HG03135 (cell line): ENCODE results near the gene PEAK3.

ENCODE experiments used
- ATAC-seq: cut with Tn5 transposase; IDR thresholded peaks from one replicate; pipeline ENCODE4 v1.9.1; 2021; ENCODE audit warnings: mild to moderate bottlenecking, moderate library complexity; ENCODE audit not compliant: unreplicated experiment

The PEAK3 gene

DNA sequence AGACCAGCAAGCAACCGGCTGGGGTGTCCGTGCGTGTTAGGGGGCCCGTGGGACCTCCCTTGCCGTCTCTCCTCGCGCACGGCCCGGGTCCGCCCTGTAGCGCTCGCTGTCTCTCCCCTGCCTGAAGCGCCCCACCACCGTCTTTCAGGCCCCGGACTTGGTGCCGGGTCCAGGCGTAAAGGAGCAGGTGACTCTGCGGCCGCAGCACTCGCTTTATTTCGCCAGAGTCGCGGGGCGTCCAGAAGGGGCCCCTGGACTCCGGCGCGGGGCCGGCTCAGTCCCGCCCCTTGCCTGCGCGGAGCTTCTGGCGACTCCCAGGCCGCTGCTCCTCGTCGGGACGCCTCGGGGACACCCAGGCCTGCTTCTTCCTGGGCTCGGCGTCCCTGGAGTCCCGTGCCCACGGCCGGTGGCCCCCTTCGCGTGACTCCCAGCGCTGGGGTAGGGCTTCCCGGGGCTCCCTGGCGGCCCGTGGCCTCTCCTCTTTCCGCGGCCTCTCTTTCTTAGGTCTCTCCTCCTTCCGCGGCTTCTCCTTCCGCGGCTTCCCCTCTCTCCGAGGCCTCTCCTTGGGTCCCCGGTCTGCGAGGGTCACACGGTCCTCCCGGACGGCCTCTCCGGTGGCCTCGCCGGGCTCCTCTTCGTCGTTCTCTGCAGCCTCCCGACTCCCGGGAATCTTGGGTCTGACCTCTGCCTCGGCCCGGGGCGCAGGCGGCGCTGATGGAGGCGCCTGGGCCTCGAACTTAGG lies 29.7 kb downstream of the PEAK3 start:
- ATAC-seq: no peak

DNA sequence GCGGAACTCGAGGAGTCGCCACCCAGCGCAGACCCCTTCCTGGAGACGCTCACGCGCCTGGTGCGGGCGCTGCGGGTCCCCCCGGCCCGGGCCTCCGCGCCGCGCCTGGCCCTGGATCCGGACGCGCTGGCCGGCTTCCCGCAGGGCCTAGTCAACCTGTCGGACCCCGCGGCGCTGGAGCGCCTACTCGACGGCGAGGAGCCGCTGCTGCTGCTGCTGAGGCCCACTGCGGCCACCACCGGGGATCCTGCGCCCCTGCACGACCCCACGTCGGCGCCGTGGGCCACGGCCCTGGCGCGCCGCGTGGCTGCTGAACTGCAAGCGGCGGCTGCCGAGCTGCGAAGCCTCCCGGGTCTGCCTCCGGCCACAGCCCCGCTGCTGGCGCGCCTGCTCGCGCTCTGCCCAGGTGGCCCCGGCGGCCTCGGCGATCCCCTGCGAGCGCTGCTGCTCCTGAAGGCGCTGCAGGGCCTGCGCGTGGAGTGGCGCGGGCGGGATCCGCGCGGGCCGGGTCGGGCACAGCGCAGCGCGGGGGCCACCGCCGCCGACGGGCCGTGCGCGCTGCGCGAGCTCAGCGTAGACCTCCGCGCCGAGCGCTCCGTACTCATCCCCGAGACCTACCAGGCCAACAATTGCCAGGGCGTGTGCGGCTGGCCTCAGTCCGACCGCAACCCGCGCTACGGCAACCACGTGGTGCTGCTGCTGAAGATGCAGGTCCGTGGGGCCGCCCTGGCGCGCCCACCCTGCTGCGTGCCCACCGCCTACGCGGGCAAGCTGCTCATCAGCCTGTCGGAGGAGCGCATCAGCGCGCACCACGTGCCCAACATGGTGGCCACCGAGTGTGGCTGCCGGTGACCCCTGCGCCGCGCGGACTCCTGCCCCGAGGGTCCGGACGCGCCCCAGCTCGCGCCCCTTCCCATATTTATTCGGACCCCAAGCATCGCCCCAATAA lies 30.6 kb downstream of the PEAK3 start:
- ATAC-seq: no peak

DNA sequence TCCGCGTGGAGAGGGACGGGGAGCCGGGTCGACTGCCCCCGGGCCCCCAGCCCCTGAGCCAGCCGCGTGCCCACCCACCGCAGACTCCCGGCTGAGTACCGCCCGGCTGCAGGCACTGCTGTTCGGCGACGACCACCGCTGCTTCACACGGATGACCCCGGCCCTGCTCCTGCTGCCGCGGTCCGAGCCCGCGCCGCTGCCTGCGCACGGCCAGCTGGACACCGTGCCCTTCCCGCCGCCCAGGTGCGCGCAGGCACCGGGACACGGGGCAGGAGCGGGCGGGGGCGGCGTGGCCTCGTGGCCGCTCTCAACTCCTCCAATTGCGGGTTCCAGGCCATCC lies 31.2 kb downstream of the PEAK3 start:
- ATAC-seq: no peak

DNA sequence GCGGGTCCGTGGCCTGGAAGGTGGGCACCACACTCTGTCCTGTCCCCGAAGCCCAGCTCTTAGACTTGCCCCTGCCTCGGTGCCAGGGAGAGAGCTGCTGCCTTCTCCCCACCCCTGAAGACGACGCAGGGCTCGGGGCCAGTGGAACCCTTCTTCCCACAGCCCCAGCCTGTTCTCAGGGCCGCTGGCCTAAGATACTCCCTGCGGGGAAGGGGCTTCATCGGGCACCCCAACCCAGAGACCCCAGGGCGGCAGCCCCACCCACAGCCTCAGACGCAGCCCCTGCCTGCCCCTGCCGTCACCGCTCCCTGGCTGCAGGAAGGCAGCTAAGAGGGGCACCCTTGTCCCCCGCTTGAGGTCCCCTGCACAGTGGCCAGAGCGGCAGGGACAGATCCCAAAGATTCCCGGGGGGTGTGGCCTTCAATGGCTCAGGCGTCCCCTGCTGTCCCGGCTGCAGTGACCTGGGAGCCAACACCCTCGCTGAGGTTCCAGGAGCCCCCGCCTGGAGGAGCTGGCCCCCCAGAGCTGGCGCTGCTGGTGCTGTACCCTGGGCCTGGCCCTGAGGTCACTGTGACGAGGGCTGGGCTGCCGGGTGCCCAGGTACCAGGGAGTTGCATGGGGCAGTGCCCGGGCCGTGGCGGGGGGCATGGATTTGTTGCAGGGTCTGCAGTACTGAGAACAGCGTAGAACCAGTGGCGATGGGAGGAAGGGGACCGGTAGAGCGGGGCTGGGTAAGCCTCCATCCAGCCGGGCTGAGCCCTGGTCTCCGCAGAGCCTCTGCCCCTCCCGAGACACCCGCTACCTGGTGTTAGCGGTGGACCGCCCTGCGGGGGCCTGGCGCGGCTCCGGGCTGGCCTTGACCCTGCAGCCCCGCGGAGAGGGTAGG lies 31.9 kb downstream of the PEAK3 start:
- no peak for ATAC-seq

DNA sequence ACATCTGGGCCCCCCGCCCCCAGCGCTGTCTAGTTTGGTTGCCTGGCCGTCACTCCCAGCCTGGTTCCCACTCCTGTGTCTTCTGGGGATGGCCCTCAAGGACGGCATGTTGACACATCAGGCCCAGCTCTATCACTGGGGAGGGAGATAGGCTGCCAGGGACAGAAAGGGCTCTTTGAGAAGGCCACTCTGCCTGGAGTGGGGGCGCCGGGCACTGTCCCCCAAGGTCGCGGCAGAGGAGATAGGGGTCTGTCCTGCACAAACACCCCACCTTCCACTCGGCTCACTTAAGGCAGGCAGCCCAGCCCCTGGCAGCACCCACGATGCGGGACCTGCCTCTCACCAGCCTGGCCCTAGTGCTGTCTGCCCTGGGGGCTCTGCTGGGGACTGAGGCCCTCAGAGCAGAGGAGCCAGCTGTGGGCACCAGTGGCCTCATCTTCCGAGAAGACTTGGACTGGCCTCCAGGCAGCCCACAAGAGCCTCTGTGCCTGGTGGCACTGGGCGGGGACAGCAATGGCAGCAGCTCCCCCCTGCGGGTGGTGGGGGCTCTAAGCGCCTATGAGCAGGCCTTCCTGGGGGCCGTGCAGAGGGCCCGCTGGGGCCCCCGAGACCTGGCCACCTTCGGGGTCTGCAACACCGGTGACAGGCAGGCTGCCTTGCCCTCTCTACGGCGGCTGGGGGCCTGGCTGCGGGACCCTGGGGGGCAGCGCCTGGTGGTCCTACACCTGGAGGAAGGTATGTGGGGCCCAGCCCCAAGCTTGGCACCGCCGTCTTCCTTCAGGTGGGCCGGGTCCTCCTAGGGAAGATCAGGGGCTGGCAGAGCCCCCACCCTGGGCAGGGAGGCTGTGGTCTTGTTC lies 32.7 kb downstream of the PEAK3 start, which contains the start of gene AMH:
AMH (plus strand) TSS at position 314 of the 857 bp plus-strand sequence; CDS start at position 324, 10 bp downstream.
- ATAC-seq: no peak

DNA sequence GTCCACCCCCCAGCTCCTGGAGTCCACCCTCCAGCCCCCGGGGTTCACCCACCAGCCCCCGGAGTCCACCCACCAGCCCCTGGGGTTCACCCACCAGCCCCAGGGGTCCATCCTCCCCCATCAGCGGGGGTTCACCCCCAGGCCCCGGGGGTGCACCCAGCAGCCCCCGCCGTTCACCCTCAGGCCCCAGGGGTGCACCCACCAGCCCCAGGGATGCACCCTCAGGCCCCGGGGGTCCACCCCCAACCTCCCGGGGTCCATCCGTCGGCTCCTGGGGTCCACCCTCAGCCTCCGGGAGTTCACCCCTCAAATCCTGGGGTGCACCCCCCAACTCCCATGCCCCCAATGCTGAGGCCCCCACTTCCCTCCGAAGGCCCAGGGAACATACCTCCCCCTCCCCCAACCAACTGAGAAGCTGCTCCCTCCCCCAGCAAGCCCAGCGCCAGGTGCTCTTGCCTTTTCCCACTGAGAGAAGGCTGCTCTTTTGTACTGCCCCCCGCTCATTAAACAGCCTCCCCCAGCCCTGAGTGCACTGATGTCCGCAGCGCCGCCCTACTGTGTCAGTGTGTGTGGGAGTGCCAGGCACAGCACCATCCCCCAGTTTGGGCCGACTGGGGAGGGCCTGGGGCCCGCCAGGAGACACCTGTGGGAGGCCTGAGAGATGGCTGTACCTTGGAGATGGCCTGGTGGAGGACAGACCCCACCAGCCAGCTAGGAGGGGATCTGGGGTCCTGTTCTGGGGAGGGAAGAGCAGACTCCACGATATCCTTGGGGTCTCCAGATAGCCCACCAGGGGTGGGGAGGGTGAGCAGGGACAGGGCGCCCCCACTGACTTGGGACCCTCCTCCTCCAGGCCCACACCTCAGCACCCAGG lies 33.6 kb downstream of the PEAK3 start:
- ATAC-seq: no peak

DNA sequence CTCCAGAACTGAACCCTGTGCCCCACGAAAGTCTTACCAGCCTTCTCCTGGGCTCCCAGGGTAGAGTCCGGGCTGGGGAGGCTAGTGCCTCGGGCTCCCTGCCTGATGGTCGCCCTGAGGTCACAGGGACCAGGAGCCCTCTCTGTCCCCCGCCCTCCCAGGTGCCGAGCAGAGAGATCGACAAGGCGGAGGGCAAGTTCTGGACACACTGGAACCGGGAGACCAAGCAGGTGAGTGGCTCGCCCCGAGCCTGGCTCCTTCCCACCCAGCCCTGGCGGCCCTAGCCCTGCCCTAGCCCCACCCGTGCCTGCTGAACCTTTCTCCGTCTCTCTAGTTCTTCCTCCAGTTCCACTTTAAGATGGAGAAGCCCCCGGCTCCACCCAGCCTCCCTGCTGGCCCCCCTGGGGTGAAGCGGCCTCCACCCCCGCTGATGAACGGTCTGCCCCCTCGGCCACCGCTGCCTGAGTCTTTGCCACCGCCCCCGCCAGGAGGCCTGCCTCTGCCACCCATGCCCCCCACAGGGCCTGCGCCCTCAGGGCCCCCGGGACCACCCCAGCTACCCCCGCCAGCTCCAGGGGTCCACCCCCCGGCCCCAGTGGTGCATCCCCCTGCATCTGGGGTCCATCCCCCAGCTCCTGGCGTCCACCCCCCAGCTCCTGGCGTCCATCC lies 34.4 kb downstream of the PEAK3 start:
- no peak for ATAC-seq

DNA sequence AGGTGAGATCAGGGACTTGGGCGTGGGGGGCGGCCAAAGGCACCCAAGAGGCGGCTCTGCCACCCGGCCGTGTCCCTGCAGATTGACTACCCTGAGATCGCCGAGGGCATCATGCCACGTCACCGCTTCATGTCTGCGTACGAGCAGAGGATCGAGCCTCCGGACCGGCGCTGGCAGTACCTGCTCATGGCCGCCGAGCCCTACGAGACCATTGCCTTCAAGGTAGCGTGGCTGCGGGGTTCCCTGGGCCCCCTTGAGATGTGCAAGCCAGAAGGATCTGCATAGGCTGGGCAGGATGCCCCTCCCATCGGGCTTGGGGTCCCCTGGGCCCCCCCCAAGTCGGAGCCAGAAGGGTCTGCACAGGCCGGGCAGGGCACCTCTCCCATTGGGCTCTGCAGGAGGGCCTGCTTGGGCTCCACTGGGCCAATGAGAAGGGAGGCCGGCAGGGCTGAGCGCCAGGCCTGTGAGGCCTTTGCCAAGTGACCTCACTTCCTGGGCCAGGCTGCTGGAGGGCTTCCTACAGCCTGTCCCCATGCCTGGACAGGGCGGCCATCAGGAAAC lies 35.1 kb downstream of the PEAK3 start:
- ATAC-seq: no peak

DNA sequence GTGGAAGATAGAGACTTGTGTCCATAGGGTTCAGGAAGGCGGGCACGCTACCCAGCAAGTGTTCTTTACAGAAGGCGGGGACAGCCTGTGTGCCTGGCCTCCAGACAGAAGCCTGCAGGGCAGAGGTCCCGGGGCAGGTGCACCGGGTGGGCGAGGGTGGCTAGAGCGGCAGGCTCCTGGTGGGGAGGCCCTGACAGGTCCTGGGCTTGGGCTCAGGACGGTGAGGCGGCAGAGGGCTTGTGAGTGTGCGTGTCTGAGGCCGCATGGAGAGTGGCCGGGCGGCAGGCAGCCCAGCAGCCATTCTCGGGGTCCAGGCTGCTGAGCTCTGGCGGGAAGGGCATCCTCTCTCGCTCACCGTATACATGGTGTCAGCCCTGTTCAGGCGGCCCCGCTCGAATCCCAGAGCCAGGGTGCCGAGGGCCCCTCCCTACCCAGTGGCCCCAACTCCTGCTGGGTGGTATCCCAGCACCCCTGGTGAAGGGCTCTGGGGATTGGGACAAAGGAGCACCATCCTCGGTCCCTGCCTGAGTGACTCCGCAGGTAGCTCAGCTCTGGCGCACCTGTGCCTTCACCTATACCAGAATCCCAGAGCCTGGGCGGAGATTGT lies 35.9 kb downstream of the PEAK3 start:
- ATAC-seq: no peak

DNA sequence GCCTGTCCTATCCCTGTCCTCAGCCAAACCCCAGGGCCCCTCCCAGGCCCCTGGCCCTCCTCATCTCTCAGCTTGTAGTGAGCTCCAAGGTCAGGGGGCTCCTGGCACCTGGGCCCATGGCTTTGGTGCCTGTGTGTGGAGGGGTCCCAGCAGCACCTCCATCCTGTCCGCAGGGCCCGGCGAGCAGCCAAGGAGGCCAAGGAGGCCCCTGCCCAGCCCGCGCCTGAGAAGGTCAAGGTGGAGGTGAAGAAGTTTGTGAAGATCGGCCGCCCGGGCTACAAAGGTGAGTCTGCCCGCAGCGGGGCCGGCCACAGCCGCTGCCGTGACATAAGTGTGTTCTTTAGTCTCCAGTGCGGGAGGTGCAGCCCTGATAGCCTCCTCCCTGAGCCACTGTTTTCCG lies 36.7 kb downstream of the PEAK3 start:
- ATAC-seq: no peak

DNA sequence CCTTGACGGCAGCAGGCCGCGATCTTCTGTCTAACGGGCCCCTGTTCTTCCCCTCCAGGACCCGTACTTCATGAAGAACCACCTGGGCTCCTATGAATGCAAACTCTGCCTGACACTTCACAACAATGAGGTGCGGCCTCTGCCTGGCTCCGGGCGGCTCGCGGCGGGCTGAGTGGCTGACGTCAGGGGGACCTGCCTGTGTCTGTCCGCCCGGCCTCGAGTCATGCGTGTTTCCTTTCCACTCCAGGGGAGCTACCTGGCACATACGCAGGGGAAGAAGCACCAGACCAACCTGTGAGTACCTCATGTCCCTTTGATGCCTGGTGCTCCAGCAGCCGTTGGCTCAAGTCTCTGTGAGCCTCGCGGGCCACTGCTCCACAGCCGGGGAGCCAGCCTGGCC lies 37.5 kb downstream of the PEAK3 start:
- ATAC-seq: no peak

DNA sequence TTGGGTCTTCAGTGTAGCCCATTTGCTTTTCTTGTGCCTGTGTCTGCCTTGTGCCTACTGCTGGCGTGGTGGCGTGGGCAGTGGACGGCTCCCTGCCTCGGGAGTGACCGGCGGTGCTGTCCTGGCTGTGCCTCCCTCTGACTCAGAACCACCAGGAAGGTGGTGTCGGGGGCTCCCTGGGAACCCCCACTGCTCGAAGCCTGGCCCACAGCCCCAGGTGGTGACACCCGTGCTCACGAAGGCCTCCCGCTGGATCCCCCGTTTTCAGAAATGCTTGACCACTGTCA lies 37.9 kb downstream of the PEAK3 start:
- ATAC-seq: no peak

DNA sequence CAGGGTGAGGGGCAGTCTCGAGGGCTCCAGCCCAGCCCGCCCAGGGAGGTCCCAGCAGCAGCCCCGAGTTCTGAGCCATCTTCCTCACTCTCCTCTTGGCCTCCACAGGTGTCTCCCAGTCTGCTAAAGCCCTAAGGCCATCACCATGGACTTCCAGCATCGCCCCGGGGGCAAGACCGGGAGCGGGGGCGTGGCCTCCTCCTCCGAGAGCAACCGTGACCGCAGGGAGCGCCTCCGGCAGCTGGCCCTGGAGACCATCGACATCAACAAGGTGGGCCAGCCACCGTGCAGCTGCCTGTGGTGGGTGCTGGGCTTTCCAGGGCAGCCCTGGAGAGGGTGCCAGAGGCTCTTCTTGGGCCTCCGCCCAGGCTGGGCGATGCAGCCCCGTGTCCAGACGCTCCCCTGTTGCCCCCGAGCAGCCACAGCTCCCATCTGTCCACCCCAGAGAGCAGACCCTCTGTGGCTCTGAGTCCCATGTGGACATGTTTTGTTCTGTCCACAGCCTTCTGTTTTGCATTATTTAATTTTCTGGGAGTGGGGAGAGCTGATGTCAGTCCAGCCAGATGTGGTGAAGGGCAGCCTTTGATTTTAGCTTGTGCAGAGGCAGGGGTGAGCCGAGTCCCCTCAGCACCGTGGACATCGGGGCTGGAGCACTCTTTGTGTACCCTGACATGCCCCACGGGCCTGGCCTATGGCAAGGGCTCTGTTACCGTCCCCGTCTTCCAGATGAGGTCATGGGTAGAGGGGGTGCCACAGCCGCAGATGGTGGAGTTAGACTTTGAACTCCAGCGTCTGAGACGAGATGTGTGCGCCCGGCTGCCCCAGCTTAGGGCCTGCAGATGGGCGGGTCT lies 38.5 kb downstream of the PEAK3 start:
- no peak for ATAC-seq

DNA sequence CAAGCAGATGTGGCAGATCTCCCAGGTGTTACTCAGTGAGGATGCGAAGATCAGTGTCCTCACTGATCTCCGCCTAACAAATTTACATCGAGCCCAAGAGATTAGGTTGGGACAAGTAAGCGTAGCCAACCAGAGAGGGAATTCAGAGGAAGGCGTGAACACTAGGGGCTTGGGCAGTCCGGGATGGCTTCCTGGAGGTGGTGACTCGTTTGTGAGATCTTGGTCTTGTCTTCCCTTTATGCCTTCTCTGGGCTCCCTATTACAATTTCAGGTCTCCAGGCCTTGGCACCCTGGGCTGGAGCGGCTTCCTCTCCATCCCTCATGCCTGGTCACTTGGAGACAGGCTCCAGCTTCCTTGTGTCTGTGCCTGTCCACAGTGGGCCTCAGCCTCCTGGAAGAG lies 39.2 kb downstream of the PEAK3 start:
- ATAC-seq: no peak

DNA sequence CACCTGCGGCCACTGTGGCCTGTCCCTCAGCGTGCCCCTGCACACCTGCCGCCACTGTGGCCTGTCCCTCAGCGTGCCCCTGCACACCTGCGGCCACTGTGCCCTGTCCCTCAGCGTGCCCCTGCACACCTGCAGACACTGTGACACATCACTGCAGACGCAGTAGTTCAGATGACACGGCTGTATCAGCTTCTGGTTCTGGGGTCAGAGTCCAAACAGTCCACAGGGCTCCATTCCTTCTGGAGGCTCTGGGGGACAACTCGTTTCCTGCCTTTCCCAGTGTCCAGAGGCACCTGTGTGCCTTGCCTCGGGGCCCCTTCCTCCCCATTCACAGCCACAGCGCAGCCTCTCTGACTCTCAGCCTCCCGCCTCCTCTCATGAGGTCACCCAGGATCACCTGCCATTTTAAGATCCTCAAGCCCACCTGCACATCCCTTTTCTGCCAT lies 39.9 kb downstream of the PEAK3 start:
- no peak for ATAC-seq

DNA sequence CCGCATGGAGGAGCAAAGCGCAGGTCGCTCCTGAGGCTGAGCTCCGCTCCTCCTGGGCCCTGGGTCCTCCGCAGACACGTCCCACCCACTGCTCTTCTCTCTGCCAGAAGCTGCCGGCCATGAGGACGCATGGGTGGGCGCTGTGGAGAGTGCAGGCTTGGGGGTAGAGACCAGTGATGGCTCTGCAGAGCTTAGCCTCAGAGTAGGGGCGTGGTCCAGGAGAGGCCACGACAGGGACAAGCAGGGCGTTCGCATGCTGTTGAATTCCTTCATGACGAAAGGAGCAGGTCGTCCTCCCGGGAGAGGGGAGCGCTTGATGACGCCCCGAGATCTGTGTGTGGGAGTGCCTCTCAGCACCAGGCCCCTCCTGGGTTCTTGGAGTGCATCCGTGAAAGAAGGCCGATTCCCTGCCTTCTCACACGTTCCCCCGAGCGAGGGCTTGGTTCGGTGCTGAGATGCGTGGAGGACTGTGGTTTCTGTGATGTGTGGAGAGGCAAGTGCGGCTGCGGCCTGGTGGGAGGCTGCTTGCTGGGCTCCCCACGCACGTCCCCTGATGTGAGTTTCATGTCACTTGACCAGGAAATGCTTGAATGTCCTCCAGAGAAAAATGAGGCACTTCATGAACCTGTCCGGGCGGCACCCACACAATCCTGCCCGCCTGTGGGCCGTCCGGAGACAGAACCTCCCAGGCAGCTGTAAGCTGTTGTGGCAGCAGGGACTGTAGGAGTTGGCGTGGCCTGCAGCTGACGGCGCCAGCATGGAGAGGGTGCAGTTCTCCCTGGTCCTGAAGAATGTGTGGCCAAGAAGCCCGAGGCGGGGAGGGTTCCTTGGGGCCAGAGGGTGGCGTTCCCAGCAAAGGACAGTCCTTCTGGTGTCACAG lies 40.9 kb downstream of the PEAK3 start:
- no peak for ATAC-seq
